GM18519 (cell line): ENCODE measurements around the gene MAP3K9.
"Not testable (repeated sequence)": the region's sequence is repeated elsewhere in the genome, so short reads cannot be mapped to it uniquely, and the experiment has no call there.

Experiments used
- ATAC-seq: cut with Tn5 transposase; IDR thresholded peaks from one replicate; pipeline ENCODE4 v1.9.1; 2021; ENCODE audit warnings: mild to moderate bottlenecking, moderate library complexity; ENCODE audit not compliant: unreplicated experiment, low FRiP score

The MAP3K9 gene

DNA sequence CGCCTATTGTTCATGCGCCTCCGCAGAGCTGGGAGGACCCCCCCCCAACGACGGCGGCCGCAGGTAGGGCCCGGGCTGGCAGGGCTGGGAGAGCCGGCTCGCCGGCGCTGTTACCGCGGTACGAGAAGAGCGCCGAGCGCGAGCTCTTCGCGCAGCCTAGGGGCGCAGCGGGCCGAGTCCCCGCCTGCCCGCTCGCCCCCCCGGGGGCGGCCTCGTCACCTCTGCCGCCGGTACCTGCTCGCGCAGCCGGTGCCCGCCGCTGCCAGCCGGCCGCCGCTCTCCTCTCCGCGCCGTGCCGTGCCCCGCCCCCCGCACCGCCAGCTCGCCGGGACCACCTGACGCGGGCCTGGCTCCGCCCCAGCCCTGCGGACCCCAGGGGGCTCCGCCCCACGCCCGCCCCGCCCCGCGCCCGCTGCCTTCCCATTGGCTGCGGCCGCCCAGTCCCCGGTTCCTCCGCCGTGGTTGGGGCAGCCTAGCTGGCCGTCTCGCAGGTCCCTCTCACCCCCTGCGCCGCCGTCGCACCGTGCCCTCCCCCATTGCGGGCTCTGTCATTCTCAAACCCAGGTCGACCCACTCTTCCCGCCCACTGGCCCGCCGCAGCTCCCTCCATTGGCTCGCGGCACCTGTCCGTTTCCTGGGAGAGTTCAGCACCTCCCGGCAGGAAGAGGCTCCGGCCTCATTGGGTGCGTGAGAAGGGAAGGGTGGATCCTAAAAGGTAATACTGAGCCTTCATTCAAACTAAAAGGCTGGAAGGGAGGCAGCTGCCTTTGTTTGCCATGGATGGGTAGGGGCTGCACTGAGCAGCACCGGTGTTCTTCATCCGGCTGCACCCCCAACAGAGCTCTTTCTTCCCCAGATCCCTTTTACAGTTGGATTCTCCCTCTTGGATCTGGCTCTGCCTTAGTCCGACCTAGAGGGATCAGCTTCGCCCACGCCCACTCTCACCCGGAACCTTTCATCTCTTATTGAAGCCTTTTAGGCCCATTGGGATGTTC is at the start of gene MAP3K9:
Gene MAP3K9 (minus strand): TSS at position 289 of the 995 bp plus-strand sequence. CDS start 342 bp downstream, outside the sequence.
- ATAC-seq = peak; percentile 68

DNA sequence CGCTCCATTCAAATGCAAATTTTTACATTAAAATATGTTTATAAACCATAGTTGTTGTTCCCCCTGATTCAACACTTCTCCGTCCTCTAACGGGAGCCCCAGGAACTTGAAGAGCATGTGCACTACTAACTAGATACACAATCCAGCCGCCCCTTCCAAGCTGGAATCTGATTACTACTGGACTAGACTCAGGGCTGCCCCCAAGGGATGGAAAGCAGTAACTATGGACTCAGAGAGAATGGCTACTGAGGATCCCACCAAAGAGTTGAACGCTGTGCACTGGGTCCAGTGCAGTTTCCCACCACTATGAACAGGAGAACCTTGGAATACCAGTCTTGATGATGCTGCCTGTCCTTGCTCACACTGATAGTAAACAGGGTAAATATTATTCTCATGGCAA is 49.3 kb upstream of the MAP3K9 start:
- ATAC-seq = no peak

DNA sequence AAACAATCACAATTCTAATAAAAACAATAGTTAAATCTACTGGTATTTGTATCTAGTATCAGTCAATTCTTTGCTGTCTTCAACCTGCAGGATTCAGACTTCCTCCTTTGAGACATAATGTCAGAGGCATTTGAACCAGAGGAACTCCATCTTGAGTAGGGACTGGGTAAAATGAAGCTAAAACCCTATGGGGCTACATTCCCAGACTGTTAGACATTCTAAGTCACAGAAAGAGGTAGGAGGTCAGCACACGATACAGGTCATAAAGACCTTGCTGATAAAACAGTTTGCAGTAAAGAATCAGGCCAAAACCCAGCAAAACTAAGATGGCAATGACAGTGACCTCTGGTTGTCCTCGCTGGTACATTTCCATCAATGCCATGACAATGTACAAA is 48.2 kb upstream of the MAP3K9 start:
- no peak for ATAC-seq

DNA sequence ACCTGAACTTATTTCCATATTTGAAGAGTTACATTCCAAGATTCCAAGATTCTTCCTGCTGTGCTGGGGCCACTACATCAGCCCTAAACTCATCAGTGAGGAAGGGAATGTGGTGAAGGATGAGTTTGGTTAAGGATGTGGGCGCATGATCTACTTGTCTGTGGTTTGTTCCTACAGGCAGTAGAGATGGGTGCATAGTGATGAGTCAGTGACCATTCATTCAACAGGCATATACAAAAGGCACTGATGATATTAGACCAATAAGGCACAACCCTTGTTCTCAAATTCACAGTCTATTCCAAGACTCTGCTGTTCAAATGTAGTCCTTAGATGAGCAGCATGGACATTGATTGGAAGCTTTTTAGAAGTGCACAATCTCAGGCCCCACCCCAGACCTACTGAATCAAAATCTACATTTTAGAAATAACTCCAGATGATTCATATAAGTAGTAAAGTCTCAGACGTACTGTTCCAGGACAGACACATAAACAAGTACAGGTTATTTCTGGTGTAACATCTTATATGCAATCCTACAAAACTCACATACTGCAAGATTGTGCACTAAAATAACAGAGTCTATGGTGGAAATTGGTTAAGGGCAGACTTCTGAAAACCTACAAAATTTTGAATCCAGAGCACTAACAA is 47.7 kb upstream of the MAP3K9 start:
- no peak for ATAC-seq

DNA sequence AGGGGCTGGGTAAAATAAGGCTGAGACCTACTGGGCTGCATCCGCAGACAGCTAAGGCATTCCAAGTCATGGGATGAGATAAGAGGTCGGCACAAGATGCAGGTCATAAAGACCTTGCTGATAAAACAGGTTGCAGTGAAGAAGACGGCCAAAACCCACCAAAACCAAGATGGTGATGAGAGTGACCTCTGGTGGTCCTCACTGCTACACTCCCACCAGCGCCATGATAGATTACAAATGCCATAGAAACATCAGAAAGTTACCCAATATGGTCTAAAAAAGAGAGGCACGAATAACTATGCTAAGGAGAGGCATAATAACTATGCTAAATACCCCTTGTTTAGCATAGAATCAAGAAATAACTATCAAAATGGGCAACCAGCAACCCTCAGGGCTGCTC is 46.2 kb upstream of the MAP3K9 start:
- no peak for ATAC-seq

DNA sequence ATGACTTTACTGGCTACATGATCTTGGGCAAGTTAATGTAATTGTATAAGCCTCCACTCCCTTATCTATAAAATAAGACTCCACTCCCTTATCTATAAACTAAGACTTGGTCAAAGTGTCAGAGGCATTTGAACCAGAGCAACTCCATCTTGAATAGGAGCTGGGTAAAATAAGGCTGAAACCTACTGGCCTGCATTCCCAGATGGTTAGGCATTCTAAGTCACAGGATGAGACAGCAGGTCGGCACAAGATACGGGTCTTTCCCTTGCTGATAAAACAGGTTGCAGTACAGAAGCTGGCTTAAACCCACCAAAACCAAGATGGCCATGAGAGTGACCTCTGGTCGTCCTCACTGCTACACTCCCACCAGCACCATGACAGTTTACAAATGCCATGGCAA is 44.3 kb upstream of the MAP3K9 start:
- not testable (repeated sequence) for ATAC-seq

DNA sequence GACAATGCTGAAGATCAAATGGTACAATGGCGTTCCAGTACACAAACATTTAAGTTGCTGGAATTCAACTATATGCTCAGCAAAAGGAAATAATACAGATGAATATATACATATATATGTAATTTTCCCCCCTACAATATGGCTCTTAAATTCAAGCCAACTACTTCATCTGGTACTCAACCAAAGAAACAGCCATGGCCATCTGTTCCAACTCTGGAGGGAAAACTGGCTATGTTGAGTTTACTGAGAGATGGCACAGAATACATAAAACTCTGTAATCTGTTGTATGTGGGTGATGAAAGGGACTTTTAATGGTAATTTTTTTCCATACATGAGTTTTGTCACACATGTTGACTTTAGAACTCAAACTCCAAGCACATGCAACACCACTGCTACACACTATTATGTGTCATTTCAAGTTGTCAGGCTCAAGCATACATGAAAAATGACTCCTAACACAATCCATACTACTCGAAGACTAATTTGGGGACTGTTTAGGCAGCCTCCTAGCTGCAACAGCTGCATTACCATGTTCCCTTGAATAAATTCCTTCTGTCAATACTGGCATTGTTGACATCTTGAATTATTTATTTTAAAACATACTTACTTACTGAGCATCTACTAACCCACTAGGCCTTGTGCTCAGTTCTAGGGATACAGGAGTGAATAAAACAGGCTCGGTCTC is 38.2 kb upstream of the MAP3K9 start:
- ATAC-seq = no peak

DNA sequence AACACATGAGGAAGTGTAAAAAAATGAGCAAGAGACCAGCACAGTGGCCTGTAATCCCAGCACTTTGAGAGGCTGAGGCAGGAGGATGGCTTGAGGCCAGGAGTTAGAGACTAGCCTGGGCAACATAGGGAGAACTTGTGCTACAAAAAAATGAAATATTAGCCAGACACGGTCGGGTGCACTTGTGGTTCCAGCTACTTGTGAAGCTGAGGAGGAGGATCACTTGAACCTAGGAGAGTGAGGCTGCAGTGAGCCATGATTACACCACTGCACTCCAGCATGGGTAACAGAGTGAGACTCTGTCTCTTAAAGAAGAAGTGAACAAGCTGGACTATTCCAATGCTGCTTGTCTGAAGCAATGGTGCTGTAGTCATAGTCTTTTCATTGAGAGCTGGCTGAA is 36.3 kb upstream of the MAP3K9 start:
- no peak for ATAC-seq

DNA sequence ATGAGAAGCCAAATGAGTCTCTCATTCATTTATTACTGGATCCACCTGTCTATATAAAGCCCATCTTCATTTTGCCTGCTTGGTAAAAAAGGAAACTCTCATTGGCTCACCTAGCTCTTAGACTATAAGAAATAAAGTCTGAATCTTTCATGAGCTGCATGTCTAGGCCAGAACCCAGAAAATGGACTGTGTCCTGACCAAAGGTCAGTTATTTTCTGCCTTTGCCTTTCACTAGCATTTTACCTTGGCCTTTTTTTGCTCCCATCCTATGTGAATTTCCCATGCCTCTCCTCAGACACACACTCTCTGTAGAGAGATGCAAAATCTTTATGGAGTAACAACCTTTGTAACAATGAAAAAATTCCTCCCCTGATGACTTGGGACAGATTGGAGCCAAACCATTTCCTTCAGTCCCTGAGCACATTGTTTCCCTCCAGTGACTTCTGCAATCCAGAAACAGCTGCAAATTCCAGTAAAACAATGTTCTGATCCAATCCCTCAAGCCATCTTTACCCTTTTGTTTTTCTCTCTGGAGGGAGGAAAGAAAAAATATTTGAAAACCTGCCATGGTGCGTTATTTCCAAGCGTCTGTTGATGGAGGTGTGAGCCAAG is 33.6 kb upstream of the MAP3K9 start:
- ATAC-seq = no peak

DNA sequence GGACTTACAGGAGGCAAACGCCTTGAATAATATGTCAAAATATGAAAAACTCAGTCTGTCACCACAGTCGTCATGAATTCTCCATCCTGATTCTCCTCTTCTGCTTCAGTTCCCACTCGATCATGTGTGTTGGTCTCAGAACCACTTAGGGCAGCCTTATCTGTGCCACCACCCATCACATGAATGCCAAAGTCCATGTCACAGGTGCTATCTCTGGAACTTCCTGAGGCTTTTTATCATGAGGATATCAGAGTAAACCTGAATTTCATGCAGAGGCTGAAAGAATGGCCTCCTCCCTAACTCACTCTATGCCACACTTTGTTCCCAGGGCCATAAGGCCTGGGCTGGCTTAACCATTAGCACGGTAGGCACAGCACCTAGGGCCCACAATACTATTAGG is 28.8 kb upstream of the MAP3K9 start:
- ATAC-seq = no peak

DNA sequence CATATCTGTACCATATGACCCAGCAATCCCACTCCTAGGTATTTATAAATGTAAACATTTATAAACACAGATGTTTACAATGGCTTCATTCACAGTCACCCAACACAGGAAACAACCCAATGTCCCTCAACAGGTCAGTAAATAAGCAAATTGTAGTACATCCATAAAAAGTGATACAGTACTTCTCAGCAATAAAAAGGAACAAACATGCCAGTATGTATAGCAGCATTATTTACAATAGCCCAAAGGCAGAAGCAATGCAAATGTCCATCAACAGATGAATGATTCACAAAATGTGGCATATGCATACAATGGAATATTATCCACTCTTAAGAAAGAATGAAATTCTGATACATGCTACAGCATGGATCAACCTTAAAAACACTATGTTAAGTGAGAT is 27.6 kb upstream of the MAP3K9 start:
- ATAC-seq = no peak

DNA sequence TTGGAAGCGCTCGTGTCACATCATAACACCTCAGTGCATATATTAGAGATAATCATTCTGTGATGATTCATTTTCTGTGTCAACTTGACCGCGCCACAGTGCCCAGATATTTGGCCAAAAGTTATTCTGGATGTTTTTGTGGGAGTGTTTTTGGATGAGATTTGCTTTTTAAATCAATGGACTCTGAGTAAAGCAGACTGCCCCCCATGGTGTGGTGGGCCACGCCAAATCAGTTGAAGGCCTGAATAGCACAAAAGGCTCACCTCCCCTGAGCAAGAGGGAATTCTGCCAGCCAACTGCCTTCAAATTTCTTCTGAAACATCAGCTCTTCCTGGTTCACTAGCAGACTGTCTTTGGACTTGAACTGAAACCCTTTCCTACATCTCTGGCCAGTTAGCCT is 24.6 kb upstream of the MAP3K9 start:
- no peak for ATAC-seq

DNA sequence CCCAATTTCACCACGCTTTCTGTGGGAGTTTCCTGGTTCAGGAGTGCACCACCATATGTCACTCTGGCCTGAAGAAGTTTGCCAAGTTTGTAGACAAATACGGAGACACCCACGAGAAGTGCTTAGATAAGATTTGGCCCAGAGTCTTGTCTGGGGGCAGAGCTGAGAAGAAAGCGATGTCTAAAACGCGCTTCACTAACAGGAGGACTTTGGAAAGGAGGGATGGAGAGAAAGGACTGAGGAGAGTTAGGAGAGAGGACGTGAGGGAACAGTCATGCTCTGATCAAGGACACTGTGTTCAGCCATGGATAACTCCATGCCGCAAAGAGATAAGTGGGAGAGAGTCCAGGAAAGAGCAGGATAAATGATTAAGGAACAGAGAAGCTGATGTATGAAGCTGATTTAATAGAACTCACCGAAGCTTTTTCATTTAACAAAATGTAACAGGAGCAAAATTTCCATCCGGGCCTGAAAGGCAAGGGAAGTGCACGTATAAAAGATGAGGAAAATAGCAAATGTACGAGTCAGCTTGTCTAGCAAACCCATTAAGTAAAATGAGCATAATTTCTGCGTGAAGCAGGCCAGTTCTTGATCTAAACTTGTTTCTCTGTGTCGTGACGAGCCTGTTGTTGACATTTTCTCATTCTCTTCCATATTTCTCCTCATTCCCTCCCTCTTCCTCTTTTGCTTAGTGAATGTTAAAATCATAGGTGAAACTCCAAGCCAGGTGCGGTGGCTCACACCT is 23.4 kb upstream of the MAP3K9 start:
- ATAC-seq = no peak

DNA sequence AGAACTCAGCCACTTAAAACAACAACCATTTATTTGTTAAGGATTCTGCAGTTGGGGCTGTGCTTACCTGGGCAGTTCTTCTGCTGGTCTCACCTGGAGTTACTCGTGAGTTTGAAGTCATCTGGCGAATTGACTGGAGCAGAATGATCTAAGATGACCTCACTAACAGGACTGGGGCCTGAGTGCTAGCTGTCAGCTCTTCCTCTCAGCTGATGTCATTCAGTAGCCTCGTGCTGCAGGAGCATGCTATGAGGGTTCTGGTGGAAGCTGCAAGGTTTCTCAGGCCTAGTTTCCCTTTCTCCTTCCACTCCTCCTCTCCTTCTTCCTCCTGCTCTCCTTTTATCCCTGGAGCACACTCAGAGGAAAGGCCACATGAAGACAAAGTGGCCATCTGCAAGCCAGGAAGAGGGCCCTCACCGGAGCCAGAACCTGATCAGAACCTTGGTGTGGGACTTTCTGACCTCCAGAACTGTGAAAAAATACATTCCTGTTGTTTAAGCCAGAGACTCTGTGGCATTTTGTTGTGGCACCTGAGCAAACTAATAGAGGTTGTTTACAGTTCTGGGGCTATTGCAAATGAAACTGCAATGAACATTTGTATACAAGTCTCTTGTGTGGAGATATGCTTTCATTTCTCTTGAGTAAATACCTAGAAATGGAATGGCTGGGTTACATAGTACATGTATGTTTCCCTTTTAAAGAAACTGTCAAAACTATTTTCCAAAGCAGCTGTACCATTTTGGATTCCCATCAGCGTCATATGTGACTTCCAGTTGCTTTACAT is 21.9 kb upstream of the MAP3K9 start:
- no peak for ATAC-seq

DNA sequence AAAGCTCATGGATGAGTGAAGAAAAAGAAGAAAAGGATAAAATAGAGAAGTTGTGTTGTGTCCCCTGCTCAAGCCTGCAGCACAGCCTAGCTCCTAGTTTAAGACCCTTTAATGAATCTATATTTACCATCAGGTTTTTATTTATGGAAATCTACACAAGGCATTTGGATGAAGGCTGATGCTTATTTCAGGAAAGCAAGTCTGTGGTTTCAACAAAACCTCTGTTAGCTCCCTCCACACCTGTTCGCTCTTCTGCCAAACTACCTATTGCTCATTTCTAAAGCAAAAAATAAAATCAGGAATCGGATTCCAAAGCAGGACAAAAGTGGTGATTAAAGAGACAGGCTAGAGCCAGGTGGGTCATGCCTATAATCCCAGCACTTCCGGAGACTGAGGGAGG is 18.9 kb upstream of the MAP3K9 start:
- ATAC-seq = no peak

DNA sequence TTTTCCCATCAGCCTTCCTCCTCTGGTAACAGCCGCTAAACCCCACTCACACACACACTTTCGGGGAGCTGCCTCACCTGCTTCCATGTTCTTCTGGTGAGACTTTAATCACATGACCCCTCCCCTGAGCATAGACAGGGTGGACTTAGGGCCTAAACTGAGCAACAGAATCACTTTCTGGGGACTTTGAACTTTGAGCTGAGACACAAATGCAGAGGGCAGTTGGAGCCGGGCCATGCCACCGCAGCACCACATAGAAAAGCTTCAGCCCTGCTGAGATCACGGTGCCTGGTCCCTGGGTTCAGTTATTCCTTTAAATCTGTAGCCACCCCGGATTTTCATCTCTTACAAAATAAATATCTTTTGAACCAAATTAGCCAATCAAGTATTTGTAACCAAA is 18.4 kb upstream of the MAP3K9 start:
- ATAC-seq = no peak

DNA sequence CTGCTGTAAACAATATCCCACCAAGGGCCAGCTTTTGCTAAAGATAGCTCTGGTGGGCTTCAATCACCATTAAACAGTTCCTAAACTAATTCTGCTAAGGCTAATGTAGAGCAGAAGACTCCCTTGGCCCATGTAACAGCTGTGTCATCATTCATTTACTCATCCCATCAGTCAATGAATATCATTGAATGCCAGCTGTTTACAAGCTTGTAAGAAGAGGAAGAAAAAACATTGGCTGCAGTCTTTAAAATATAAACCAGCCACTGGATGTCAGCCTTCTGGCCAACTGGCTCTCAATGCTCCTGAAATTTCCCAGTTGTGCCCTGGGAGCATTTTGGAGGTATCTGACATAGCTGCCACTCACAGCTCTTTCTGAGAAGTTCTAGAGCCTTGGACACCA is 18.0 kb upstream of the MAP3K9 start:
- no peak for ATAC-seq

DNA sequence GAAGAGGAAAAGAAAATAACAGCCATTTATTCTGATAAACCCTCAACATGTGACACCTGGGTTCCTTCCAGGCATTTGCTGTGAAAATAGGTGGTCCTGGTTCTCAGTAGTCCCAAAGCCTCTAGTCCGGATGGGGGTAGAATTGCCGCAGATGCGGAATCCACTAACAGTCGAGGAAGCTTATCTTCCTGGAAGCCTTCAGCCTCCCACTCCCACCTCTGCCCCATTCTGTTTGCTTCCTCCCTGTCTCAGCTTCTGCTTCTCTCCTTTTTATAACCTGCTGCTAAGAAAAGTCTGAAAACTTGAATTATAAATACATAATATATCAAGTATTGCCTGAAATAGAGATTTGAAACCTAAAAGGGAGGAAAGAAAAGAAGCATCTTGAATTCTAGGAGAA is 14.0 kb upstream of the MAP3K9 start:
- no peak for ATAC-seq

DNA sequence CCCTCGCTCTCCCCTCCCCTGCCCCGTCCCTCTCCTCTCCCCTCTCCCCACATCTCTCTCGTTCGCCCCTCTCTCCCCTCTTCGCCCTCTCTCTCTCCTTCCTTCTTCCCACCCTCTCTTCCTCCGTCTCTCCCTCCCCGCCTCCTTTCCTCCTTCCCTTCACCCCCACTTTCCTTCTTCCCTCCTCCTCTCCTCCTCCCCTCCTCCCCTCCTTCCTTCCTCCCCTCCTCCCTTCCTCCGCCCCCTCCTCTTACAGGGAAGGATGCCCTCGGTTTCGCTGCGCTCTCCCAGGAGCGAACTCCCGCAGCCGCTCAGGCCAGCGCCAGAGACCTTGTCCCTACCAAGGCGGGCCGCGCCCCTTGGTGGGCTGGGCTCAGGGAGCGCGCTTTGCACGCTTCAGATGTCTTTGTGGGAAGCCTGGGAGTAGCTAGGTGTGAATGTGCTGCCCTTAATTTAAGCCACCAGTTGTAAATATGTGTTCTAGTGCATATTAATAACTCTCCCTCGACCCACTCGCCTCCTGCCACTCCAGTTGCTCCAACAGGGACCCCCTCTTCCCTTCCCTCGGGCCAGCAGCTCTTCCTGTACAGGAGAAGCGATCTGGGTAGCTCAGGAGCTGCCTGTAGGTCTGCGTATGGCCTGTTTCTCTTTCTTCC is 13.3 kb upstream of the MAP3K9 start:
- no peak for ATAC-seq
